ENCODE data around the gene C9orf72. TPM values are rescaled to one million over a fixed set of nuclear protein-coding genes. Genes with fewer than 3 reads are reported as not detected.

Gene C9orf72
- polyA plus RNA-seq, 3 donors from 2014 or later = 4.5 to 11.6 (median 7.6) TPM

- Mint-ChIP-seq H3K36me3 (peaks cover 0 to 4% (median under 1%) of the 10 kb centered on the region in 3 donors), H3K9me3 (no peaks in the 10 kb centered on the region), H3K4me3 (peak within 1 kb of the TSS; percentile 84 to 94 (median 91)), H3K4me1 (peaks cover 16 to 18% of the 10 kb centered on the region in 2 donors), H3K27ac (peak within 1 kb of the TSS in 5 of 6 donors; percentile 41 to 88 (median 51)), H3K27me3 (ENCODE audit: low read depth in 3 of 3) (peaks cover 2 to 9% (median 7%) of the 10 kb centered on the region in 3 donors)
- DNase-seq = peak; percentile 65 to 71 (median 66)
These were observed 43.7 kb downstream of the C9orf72 start, which contains the start of gene MOB3B for GRCh38 chr9:27529316-27530278. Gene MOB3B (minus strand): TSS chr9:27529814. CDS start chr9:27455550, 74,264 bp downstream.

DNA sequence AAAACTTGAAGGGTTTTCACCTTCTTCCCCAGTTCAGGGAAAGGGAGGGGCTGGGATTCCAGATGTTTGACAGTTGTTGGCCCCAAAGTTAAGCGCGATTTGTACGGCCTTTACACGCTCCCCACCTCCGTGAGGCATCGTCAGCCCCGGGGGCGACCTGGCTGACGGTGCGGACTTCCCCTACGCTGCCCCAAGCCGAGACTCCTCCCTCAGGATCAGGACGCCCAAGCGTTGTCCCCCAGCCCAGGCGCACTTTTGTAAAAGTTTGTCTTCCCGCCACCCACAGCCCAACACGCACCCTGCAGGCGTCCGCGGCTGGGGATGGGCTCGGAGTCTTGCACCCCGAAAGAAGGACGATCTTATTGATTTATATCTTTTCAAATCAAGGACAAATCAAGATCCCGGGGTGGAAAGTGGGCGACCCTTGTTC lies 44.4 kb downstream of the C9orf72 start:
- Mint-ChIP-seq H3K4me1 (peaks cover 16 to 18% of the 10 kb centered on the region in 2 donors), H3K27ac (peak overlapping the region in 4 of 6 donors; percentile 42 to 88 (median 60)), H3K36me3 (no peaks in the 10 kb centered on the region), H3K4me3 (peak overlapping the region; percentile 84 to 94 (median 91)), H3K9me3 (no peaks in the 10 kb centered on the region), H3K27me3 (ENCODE audit: low read depth in 3 of 3) (peaks cover 2 to 9% (median 7%) of the 10 kb centered on the region in 3 donors)
- peak; percentile 33 to 45 (median 41) for DNase-seq

- Mint-ChIP-seq H3K9me3 (no peaks in the 10 kb centered on the region), H3K36me3 (no peaks in the 10 kb centered on the region), H3K4me1 (peaks cover 16 to 18% of the 10 kb centered on the region in 2 donors), H3K4me3 (peak overlapping the region; percentile 84 to 94 (median 91)), H3K27ac (peak overlapping the region in 3 of 6 donors; percentile 12 to 64 (median 47)), H3K27me3 (ENCODE audit: low read depth in 3 of 3) (peaks cover 2 to 9% (median 9%) of the 10 kb centered on the region in 3 donors)
- DNase-seq = peak; percentile 30 to 37 (median 36)
These were observed 45.0 kb downstream of the C9orf72 start for GRCh38 chr9:27528076-27528885.

DNA sequence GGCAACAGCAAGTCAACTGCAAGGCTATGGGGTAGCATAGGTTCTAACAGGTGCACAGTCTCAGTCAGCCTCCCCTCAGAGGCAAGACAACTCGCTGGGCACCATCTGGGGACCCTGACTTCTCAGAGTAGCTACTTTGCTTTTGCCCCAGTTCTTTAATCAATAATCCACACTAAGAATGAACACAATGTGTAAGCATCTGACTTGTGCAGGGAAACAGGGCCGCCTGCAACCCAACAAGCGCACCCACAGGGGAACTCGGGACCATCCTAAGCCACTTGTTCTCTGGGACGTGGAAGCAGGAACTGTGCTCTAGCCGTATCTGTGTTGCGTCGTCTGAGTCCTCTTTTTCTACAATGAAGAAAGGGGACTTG lies 45.6 kb downstream of the C9orf72 start:
- H3K27ac Mint-ChIP-seq = peak overlapping the region in 1 of 6 donors; percentile 47
- peaks cover 2 to 9% (median 8%) of the 10 kb centered on the region in 3 donors for H3K27me3 Mint-ChIP-seq (ENCODE audit: low read depth in 3 of 3)
- H3K36me3 Mint-ChIP-seq = no peaks in the 10 kb centered on the region
- DNase-seq = no peak
- no peaks in the 10 kb centered on the region for H3K9me3 Mint-ChIP-seq
- peak overlapping the region; percentile 84 to 94 (median 91) for H3K4me3 Mint-ChIP-seq
- H3K4me1 Mint-ChIP-seq = peaks cover 16 to 18% of the 10 kb centered on the region in 2 donors

DNA sequence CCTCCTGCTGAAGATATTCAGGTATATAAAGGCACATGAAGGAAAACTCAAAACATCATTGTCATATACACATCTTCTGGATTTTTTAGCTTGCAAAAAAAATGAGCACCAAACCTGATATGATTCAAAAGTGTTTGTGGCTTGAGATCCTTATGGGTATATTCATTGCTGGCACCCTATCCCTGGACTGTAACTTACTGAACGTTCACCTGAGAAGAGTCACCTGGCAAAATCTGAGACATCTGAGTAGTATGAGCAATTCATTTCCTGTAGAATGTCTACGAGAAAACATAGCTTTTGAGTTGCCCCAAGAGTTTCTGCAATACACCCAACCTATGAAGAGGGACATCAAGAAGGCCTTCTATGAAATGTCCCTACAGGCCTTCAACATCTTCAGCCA lies 49.0 kb downstream of the C9orf72 start, which contains the start of gene IFNK:
Gene IFNK, plus strand, starts transcription at position 55 of the 400 bp plus-strand sequence. Its CDS starts 47 bp downstream, at position 102.
- Mint-ChIP-seq H3K36me3 (no peaks in the 10 kb centered on the region), H3K4me1 (peaks cover 13 to 18% of the 10 kb centered on the region in 2 donors), H3K27ac (no peak within 1 kb of the TSS), H3K4me3 (no peak within 1 kb of the TSS), H3K27me3 (ENCODE audit: low read depth in 3 of 3) (peaks cover 4 to 11% (median 8%) of the 10 kb centered on the region in 3 donors), H3K9me3 (no peaks in the 10 kb centered on the region)
- no peak for DNase-seq

DNA sequence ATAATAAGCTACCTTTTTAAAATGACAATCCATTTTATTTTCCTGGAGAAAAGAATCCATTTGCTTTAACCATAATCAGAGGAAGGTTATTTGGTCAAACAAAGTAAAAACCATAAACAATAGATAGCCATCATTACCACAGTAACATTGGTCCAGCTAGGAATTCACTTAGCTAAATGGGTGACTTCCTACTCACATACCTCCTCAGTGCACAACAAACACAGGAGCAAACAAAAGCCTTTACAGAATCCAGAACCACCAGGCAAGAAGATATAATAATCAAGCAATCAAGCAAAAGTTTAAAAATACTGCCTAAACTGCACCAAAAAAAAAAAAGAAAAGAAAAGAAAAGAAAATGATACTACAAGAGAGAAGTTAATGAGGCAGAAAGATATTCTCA lies 50.1 kb downstream of the C9orf72 start:
- DNase-seq = no peak
- H3K36me3 Mint-ChIP-seq = no peaks in the 10 kb centered on the region
- peaks cover 5 to 7% of the 10 kb centered on the region in 2 donors for H3K4me1 Mint-ChIP-seq
- peaks cover 6 to 11% (median 7%) of the 10 kb centered on the region in 3 donors for H3K27me3 Mint-ChIP-seq (ENCODE audit: low read depth in 3 of 3)
- H3K27ac Mint-ChIP-seq = no peak overlapping the region
- H3K4me3 Mint-ChIP-seq = no peak overlapping the region
- H3K9me3 Mint-ChIP-seq = no peaks in the 10 kb centered on the region

DNA sequence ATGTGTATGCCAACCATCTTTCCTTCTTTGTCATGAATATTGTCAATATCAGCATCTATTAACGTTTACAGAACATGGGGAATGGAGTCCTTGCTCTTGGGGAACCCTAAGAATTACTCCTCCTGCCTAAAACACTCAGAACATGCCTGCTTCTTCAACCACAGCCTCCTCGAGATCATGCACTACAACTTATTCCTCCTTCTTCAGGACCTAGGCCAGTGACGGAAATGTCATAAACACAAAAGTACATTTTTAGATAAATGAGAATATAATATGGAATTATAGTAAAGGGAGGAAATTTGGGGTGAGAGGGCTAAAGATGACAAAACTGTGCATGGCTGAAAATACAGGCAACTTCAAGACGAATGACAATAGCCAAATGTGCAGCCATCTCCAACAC lies 52.3 kb downstream of the C9orf72 start:
- DNase-seq = no peak
- no peak overlapping the region for H3K27ac Mint-ChIP-seq
- H3K4me1 Mint-ChIP-seq = no peaks in the 10 kb centered on the region
- no peak overlapping the region for H3K4me3 Mint-ChIP-seq
- peaks cover 0 to 7% (median 4%) of the 10 kb centered on the region in 3 donors for H3K27me3 Mint-ChIP-seq (ENCODE audit: low read depth in 3 of 3)
- H3K36me3 Mint-ChIP-seq = no peaks in the 10 kb centered on the region
- H3K9me3 Mint-ChIP-seq = no peaks in the 10 kb centered on the region

DNA sequence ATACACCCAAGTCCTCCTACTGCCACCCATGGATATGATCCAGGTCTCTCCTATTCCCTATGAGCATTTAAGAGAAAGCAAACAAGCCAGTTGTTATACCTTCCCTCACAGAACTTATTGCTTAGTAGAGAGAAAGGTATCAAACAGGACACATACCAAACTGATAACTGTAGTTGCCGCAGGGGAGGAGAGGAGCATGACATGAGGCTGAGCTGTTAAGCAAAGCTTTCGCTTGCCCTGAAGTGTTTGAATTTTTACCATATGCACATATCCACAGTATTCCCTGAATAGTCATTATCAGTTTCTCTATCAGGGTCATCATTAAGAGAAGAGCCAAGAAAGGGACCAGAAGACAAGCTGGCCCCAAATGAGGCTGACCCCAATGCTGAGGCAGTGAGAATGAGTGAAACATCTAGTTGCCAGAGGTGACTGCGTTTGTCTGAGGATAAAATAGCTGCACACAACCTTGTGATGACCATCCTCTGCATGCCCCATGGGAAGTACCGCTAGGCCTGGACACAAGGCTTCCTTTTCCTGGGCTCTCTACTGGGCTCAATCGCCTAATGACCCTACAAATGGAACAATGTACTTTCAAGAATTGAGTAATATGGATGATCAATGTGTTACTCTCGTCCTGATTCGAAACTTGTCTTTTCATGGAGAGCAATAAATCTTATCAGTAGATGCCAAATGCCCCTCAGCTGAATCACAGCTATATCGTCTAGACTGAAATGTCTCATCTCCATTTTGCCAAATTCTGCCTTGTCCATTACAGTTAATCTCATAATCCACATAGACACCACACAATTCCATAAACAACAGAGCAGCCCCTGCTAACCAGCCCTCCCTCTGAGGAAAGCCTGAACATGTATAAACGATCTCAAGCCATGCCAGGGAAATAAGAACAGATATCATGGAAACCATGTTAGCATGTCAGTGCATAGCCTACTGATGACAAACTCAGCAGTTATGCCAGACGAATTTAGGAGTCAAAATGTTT lies 53.5 kb downstream of the C9orf72 start:
- no peak for DNase-seq
- Mint-ChIP-seq H3K9me3 (no peaks in the 10 kb centered on the region), H3K4me3 (no peak overlapping the region), H3K36me3 (no peaks in the 10 kb centered on the region), H3K27ac (no peak overlapping the region), H3K27me3 (ENCODE audit: low read depth in 3 of 3) (peaks cover 0 to 7% (median 4%) of the 10 kb centered on the region in 3 donors), H3K4me1 (no peaks in the 10 kb centered on the region)

- Mint-ChIP-seq H3K4me1 (no peaks in the 10 kb centered on the region), H3K27me3 (ENCODE audit: low read depth in 3 of 3) (peaks cover 0 to 7% (median 4%) of the 10 kb centered on the region in 3 donors), H3K4me3 (no peak overlapping the region), H3K36me3 (no peaks in the 10 kb centered on the region), H3K9me3 (no peaks in the 10 kb centered on the region), H3K27ac (no peak overlapping the region)
- DNase-seq = no peak
These were observed 54.5 kb downstream of the C9orf72 start for GRCh38 chr9:27518809-27519208.

DNA sequence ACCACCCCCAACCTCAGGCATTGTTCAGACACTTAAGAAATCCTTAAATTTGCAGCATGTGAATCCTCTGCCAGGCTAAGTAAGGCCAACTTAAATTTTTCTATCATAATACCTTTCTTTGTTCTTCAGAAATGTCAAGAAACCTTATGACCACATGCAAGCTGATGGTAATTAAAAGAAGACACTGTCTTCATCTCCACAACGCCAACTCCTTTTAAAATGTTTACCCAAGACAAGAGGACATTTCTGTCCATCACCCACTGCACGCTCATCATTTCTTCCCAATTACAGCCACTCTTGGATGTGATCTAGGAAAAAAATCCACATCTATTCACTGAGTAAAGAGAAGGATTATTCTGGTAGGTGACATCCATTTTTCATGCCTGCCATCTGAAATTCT lies 55.3 kb downstream of the C9orf72 start:
- H3K9me3 Mint-ChIP-seq = peaks cover 0 to 3% (median 0%) of the 10 kb centered on the region in 6 donors
- no peak overlapping the region for H3K27ac Mint-ChIP-seq
- H3K36me3 Mint-ChIP-seq = no peaks in the 10 kb centered on the region
- H3K4me3 Mint-ChIP-seq = no peak overlapping the region
- DNase-seq = no peak
- peaks cover 0 to 7% (median 4%) of the 10 kb centered on the region in 3 donors for H3K27me3 Mint-ChIP-seq (ENCODE audit: low read depth in 3 of 3)
- no peaks in the 10 kb centered on the region for H3K4me1 Mint-ChIP-seq

- peaks cover 0 to 3% (median 0%) of the 10 kb centered on the region in 6 donors for H3K9me3 Mint-ChIP-seq
- no peak overlapping the region for H3K27ac Mint-ChIP-seq
- H3K36me3 Mint-ChIP-seq = no peaks in the 10 kb centered on the region
- no peak overlapping the region for H3K4me3 Mint-ChIP-seq
- peaks cover 0 to 6% (median 2%) of the 10 kb centered on the region in 3 donors for H3K27me3 Mint-ChIP-seq (ENCODE audit: low read depth in 3 of 3)
- H3K4me1 Mint-ChIP-seq = no peaks in the 10 kb centered on the region
- no peak for DNase-seq
These were observed 58.7 kb downstream of the C9orf72 start for GRCh38 chr9:27514551-27514950.

- H3K27me3 Mint-ChIP-seq (ENCODE audit: low read depth in 3 of 3) = peaks cover 0 to 4% (median 2%) of the 10 kb centered on the region in 3 donors
- peaks cover 0 to 3% (median 0%) of the 10 kb centered on the region in 6 donors for H3K9me3 Mint-ChIP-seq
- no peak for DNase-seq
- no peaks in the 10 kb centered on the region for H3K4me1 Mint-ChIP-seq
- H3K27ac Mint-ChIP-seq = no peak overlapping the region
- peaks cover 0 to 3% (median 0%) of the 10 kb centered on the region in 3 donors for H3K36me3 Mint-ChIP-seq
- no peak overlapping the region for H3K4me3 Mint-ChIP-seq
These were observed 61.5 kb downstream of the C9orf72 start for GRCh38 chr9:27511771-27512170.

All from immature natural killer cell (primary cell).